Esophagus muscularis mucosa (tissue), 4 donors: ENCODE data around the gene STIP1.

ENCODE experiments used
- EP300 ChIP-seq: sonication (generic); formaldehyde crosslinking; IDR thresholded peaks from one replicate; pipeline ENCODE4 v1.6.1; 2017; ENCODE audit warnings: antibody characterized with exemption
- POLR2A ChIP-seq: fragments of 450-650 bp; IDR thresholded peaks from one replicate; pipeline ENCODE4 v1.6.1; 2017; ENCODE audit warnings: antibody characterized with exemption, moderate library complexity, mild to moderate bottlenecking, low read depth
- POLR2AphosphoS5 ChIP-seq, 2 donors: sonication (generic); formaldehyde crosslinking; IDR thresholded peaks; one replicate each; pipeline ENCODE4 v1.6.1; 2017; ENCODE audit warnings: antibody characterized with exemption in 2 of 2
- TF ChIP-seq, protein P1 (sequence below), 3 experiments: fragments of 200-600 bp in 2 of 3; fragments of 450-650 bp in 1 of 3; sonication (generic) in 2 of 3; IDR thresholded peaks; one replicate each; pipeline ENCODE4 v1.5.1; 2017 to 2019; ENCODE audit warnings: antibody characterized with exemption in 3 of 3, mild to moderate bottlenecking in 2 of 3, moderate library complexity in 1 of 3

DNA sequence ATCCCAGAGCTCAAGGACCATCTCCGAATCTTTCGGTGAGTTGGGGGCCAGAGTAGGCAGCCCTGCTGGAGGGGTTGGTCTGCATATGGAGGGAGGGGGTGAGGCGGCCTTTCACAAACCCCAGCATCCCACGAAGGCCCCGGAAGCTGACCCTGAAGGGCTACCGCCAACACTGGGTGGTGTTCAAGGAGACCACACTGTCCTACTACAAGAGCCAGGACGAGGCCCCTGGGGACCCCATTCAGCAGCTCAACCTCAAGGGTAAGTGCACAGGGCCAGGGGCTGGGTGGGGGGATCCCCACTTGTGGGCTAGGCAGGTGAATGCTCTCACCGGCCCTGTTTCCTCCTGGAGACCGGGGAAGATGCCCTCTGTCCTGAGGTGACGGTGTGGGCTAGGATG is 33.8 kb downstream of the STIP1 start:
- TF ChIP-seq, protein P1, sequence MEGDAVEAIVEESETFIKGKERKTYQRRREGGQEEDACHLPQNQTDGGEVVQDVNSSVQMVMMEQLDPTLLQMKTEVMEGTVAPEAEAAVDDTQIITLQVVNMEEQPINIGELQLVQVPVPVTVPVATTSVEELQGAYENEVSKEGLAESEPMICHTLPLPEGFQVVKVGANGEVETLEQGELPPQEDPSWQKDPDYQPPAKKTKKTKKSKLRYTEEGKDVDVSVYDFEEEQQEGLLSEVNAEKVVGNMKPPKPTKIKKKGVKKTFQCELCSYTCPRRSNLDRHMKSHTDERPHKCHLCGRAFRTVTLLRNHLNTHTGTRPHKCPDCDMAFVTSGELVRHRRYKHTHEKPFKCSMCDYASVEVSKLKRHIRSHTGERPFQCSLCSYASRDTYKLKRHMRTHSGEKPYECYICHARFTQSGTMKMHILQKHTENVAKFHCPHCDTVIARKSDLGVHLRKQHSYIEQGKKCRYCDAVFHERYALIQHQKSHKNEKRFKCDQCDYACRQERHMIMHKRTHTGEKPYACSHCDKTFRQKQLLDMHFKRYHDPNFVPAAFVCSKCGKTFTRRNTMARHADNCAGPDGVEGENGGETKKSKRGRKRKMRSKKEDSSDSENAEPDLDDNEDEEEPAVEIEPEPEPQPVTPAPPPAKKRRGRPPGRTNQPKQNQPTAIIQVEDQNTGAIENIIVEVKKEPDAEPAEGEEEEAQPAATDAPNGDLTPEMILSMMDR (IDR thresholded peaks at IDR 0.05): no peak
- TF ChIP-seq POLR2A (no peak), POLR2AphosphoS5 (IDR thresholded peaks at IDR 0.05) (no peak), EP300 (no peak)
